Natural killer cell (primary cell): ENCODE measurements around the gene ZNF280D. TPM values are rescaled to one million over a fixed set of nuclear protein-coding genes. Genes with fewer than 3 reads are reported as not detected.

Experiments
- ATAC-seq, 3 donors: fragments of 150-1000 bp in 2 of 3; fragments of 200-7000 bp in 1 of 3; cut with Tn5 transposase; 1 replicate in 1 of 3; 2 replicates in 2 of 3; pipeline ENCODE4 v1.10.0; 2021; ENCODE audit warnings: mild to moderate bottlenecking in 2 of 3, moderate library complexity in 2 of 3
- DNase-seq, 2 donors: peaks; one replicate each; pipeline versions ENCODE4 v3.0.0 to v3.0.0-alpha.2; 2013 to 2021; ENCODE audit warnings: mixed read lengths in 1 of 2
- H3K27ac ChIP-seq: one replicate; pipeline ENCODE4 v1.5.1; 2013; ENCODE audit warnings: mild to moderate bottlenecking, low read length
- H3K27me3 ChIP-seq: one replicate; pipeline ENCODE4 v1.6.1; 2013; ENCODE audit warnings: low read length; ENCODE audit not compliant: control insufficient read depth, insufficient read depth
- H3K36me3 ChIP-seq: one replicate; pipeline ENCODE4 v1.6.1; 2013; ENCODE audit warnings: low read length; ENCODE audit not compliant: control insufficient read depth, insufficient read depth
- H3K4me1 ChIP-seq: one replicate; pipeline ENCODE4 v1.6.1; 2013; ENCODE audit warnings: low read length; ENCODE audit not compliant: control insufficient read depth, insufficient read depth
- H3K4me3 ChIP-seq: one replicate; pipeline ENCODE4 v1.5.1; 2013; ENCODE audit warnings: low read length
- H3K9me3 ChIP-seq: one replicate; pipeline ENCODE4 v1.6.1; 2013; ENCODE audit warnings: low read length; ENCODE audit not compliant: control insufficient read depth, insufficient read depth
- H3K27ac Mint-ChIP-seq, 2 donors: one replicate each; pipeline ENCODE4 v1.8.0; 2022; ENCODE audit warnings: mild to moderate bottlenecking in 2 of 2, mixed read lengths in 2 of 2, moderate library complexity in 1 of 2
- H3K27me3 Mint-ChIP-seq, 2 donors: one replicate each; pipeline ENCODE4 v1.8.0; 2022; ENCODE audit warnings: low read depth in 2 of 2, mixed read lengths in 2 of 2
- H3K36me3 Mint-ChIP-seq: one replicate; pipeline ENCODE4 v1.8.0; 2022; ENCODE audit warnings: mixed read lengths
- H3K4me1 Mint-ChIP-seq, 2 donors: one replicate each; pipeline ENCODE4 v1.8.0; 2022; ENCODE audit warnings: mixed read lengths in 2 of 2
- H3K4me3 Mint-ChIP-seq: one replicate; pipeline ENCODE4 v1.8.0; 2022; ENCODE audit warnings: mild to moderate bottlenecking, moderate library complexity, mixed read lengths
- H3K9me3 Mint-ChIP-seq, 2 donors: one replicate each; pipeline ENCODE4 v1.8.0; 2022; ENCODE audit warnings: mixed read lengths in 2 of 2
- CTCF ChIP-seq: fragments of 200-600 bp; IDR thresholded peaks from one replicate; pipeline ENCODE4 v1.8.0; 2022; ENCODE audit warnings: antibody characterized with exemption
- WGBS: methylation state at CpG from one replicate; pipeline ENCODE4 v1.1.7; 2013; ENCODE audit warnings: missing lambda C conversion rate; ENCODE audit not compliant: insufficient coverage; 5-methylcytosine and 5-hydroxymethylcytosine counted together
- intact Hi-C: fragments of 100-400 bp; cut with micrococcal nuclease; formaldehyde crosslinking; loops from one replicate; pipeline ENCODE4 v1.14.2; 2022
- total RNA-seq, 4 donors: library from RNA; stranded (reverse); fragments of 120-200 nt in 1 of 4; gene quantifications; one replicate each; pipeline versions ENCODE4 v1.2.3 to v1.2.4, GENCODE V29; 2013 to 2022

The ZNF280D gene
- total RNA-seq, 3 donors from 2014 or later (not counting 1 experiment from before 2014, with no cell fraction given), result 35.6 to 39.6 (median 35.9) TPM

GRCh38 chr15:56778761-56779160 lies 45.5 kb upstream of the ZNF280D start:
- H3K4me1 ChIP-seq, result peaks cover 6% of the 10 kb centered on the region
- DNase-seq, result no peak
- no peak for ATAC-seq
- H3K36me3 Mint-ChIP-seq, result no peaks in the 10 kb centered on the region
- no peak overlapping the region for H3K4me3 Mint-ChIP-seq
- H3K4me3 ChIP-seq, result no peak overlapping the region
- no peaks in the 10 kb centered on the region for H3K36me3 ChIP-seq
- H3K27me3 Mint-ChIP-seq, result peaks cover 6 to 10% of the 10 kb centered on the region in 2 donors
- intact Hi-C loops, result no loop called here
- H3K27ac Mint-ChIP-seq, result no peak overlapping the region
- 83% methylated on average over 2 of the region's 2 CpGs for WGBS
- H3K4me1 Mint-ChIP-seq, result peaks cover 11 to 14% of the 10 kb centered on the region in 2 donors
- H3K9me3 ChIP-seq, result no peaks in the 10 kb centered on the region
- no peaks in the 10 kb centered on the region for H3K9me3 Mint-ChIP-seq
- no peak for TF ChIP-seq CTCF
- no peaks in the 10 kb centered on the region for H3K27me3 ChIP-seq
- H3K27ac ChIP-seq, result no peak overlapping the region

GRCh38 chr15:56776839-56777238 lies 43.5 kb upstream of the ZNF280D start:
- DNase-seq (no peak), ATAC-seq (no peak)
- H3K36me3 ChIP-seq, result no peaks in the 10 kb centered on the region
- intact Hi-C loops, result no loop called here
- Mint-ChIP-seq H3K27me3 (peaks cover 6 to 24% of the 10 kb centered on the region in 2 donors), H3K36me3 (no peaks in the 10 kb centered on the region), H3K4me3 (no peak overlapping the region), H3K4me1 (peaks cover 11 to 14% of the 10 kb centered on the region in 2 donors), H3K9me3 (no peaks in the 10 kb centered on the region), H3K27ac (no peak overlapping the region)
- no peaks in the 10 kb centered on the region for H3K27me3 ChIP-seq
- no peak overlapping the region for H3K4me3 ChIP-seq
- H3K27ac ChIP-seq, result no peak overlapping the region
- no peak for TF ChIP-seq CTCF
- H3K9me3 ChIP-seq, result no peaks in the 10 kb centered on the region
- WGBS, result 88% methylated on average over 3 of the region's 3 CpGs
- peaks cover 6% of the 10 kb centered on the region for H3K4me1 ChIP-seq

DNA sequence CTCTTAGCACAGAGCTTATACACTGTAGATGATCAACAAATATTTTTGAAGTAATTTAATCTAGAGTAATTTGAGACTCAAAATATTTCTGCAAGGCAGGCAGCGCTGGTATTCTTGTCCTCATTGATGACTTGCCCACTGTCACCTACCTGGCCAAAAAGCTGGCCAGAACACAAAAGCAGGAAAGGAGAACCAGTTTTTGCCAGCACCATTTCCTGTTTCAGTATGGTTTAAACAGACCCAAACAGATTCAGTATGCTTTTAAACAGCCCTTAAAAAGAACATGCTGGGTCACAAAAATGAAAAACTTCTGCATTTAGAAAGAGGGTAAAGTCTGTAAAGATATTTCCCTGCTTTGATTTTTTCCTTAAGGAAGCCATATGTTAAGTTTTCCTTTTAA lies 42.3 kb upstream of the ZNF280D start:
- H3K4me3 ChIP-seq, result no peak overlapping the region
- WGBS, result 52% methylated on average over 1 of the region's 1 CpG
- H3K27me3 ChIP-seq, result no peaks in the 10 kb centered on the region
- peaks cover 7 to 12% of the 10 kb centered on the region in 2 donors for H3K4me1 Mint-ChIP-seq
- no peaks in the 10 kb centered on the region for H3K9me3 Mint-ChIP-seq
- H3K36me3 Mint-ChIP-seq, result no peaks in the 10 kb centered on the region
- no peak for TF ChIP-seq CTCF
- H3K4me1 ChIP-seq, result peaks cover 5% of the 10 kb centered on the region
- DNase-seq (no peak), ATAC-seq (no peak)
- H3K27me3 Mint-ChIP-seq, result peaks cover 9 to 29% of the 10 kb centered on the region in 2 donors
- H3K4me3 Mint-ChIP-seq, result no peak overlapping the region
- intact Hi-C loops, result no loop called here
- H3K36me3 ChIP-seq, result no peaks in the 10 kb centered on the region
- H3K9me3 ChIP-seq, result no peaks in the 10 kb centered on the region
- H3K27ac ChIP-seq, result no peak overlapping the region
- H3K27ac Mint-ChIP-seq, result no peak overlapping the region

DNA sequence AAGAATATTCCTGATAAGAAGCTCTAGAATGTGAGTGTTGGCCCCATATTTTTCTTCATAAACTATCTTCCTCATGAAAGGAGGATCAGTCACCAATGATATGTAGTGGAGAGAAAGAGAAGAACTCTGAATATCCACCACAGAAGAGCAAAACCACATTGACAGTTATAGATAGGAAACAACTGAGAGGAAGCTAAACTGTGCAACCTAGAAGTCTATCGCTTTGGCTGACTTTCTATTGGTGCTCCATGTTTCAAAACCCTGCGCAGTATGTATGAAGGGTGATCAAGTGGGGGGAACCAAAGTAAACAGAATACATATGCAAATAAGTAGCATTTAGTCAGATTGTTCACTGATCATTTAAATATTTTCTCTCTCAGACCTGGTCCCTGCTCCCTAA lies 41.0 kb upstream of the ZNF280D start:
- WGBS, result 40% methylated on average over 2 of the region's 2 CpGs
- intact Hi-C loops, result no loop called here
- Histone ChIP-seq H3K4me1 (no peaks in the 10 kb centered on the region), H3K9me3 (no peaks in the 10 kb centered on the region), H3K27ac (no peak overlapping the region), H3K27me3 (no peaks in the 10 kb centered on the region), H3K4me3 (no peak overlapping the region), H3K36me3 (no peaks in the 10 kb centered on the region)
- no peak for DNase-seq
- no peak overlapping the region for H3K4me3 Mint-ChIP-seq
- TF ChIP-seq CTCF, result no peak
- peaks cover 0 to 4% of the 10 kb centered on the region in 2 donors for H3K4me1 Mint-ChIP-seq
- H3K27ac Mint-ChIP-seq, result no peak overlapping the region
- no peaks in the 10 kb centered on the region for H3K36me3 Mint-ChIP-seq
- H3K27me3 Mint-ChIP-seq, result peaks cover 9 to 29% of the 10 kb centered on the region in 2 donors
- ATAC-seq, result no peak
- no peaks in the 10 kb centered on the region for H3K9me3 Mint-ChIP-seq
